Thyroid gland (tissue), 4 donors: Measurements from ENCODE around the gene IQSEC3. TPM values are rescaled to one million over a fixed set of nuclear protein-coding genes. Genes with fewer than 3 reads are reported as not detected.

Source experiments
- DNase-seq, 2 donors: peaks; one replicate each; pipeline ENCODE4 v3.0.0-alpha.2; 2019
- H3K27ac ChIP-seq, 3 donors: fragments of 200-600 bp; sonication (generic); 1 replicate in 2 of 3; 2 replicates in 1 of 3; pipeline ENCODE4 v1.5.1; 2016 to 2019; ENCODE audit warnings: mild to moderate bottlenecking in 1 of 3, moderate library complexity in 1 of 3
- H3K27me3 ChIP-seq: fragments of 200-600 bp; sonication (generic); one replicate; pipeline ENCODE4 v1.5.1; 2019
- H3K36me3 ChIP-seq, 2 donors: fragments of 200-600 bp; sonication (generic); one replicate each; pipeline ENCODE4 v1.5.1; 2016 to 2019
- H3K4me1 ChIP-seq, 2 donors: fragments of 200-600 bp; sonication (generic); one replicate each; pipeline ENCODE4 v1.5.1; 2017 to 2019
- H3K4me3 ChIP-seq, 3 donors: fragments of 200-600 bp; sonication (generic); replicated peaks in 1 of 3; 1 replicate in 2 of 3; 2 replicates in 1 of 3; pipeline ENCODE4 v1.5.1; 2016; ENCODE audit warnings: mild to moderate bottlenecking in 1 of 3
- H3K9me3 ChIP-seq: fragments of 200-600 bp; sonication (generic); one replicate; pipeline ENCODE4 v1.5.1; 2017
- CTCF ChIP-seq, 6 experiments: fragments of 200-600 bp in 3 of 6; fragments of 450-650 bp in 3 of 6; sonication (generic) in 3 of 6; IDR thresholded peaks; one replicate each; pipeline ENCODE4 v1.5.1; 2016 to 2019; ENCODE audit warnings: antibody characterized with exemption in 6 of 6, mild to moderate bottlenecking in 2 of 6, inconsistent platforms in 1 of 6, moderate library complexity in 1 of 6
- POLR2A ChIP-seq, 2 donors: fragments of 450-650 bp; IDR thresholded peaks; one replicate each; pipeline ENCODE4 v1.6.1; 2017; ENCODE audit warnings: antibody characterized with exemption in 2 of 2, mild to moderate bottlenecking in 2 of 2, moderate library complexity in 1 of 2
- WGBS, 2 donors: methylation state at CpG; one replicate each; pipeline ENCODE4 v1.1.5; 2017; 5-methylcytosine and 5-hydroxymethylcytosine counted together
- intact Hi-C: fragments of 100-400 bp; cut with DNase I; formaldehyde crosslinking; loops from one replicate; pipeline ENCODE4 v1.15.1; 2023
- total RNA-seq, 4 donors: library from RNA; depleted of rRNA; stranded (reverse); fragments of >200 nt; gene quantifications; one replicate each; pipeline ENCODE4 v1.2.3, GENCODE V29; 2016

IQSEC3 gene
- total RNA-seq, 4 donors from 2014 or later = 0.27 to 1.3 (median 1.0) TPM

GRCh38 chr12:111699-112493 is 45.3 kb downstream of the IQSEC3 start:
- Histone ChIP-seq H3K4me3 (no peak overlapping the region), H3K27me3 (no peaks in the 10 kb centered on the region), H3K27ac (no peak overlapping the region), H3K9me3 (no peaks in the 10 kb centered on the region), H3K36me3 (no peaks in the 10 kb centered on the region), H3K4me1 (no peaks in the 10 kb centered on the region)
- intact Hi-C loops = no loop called here
- no peak for DNase-seq
- TF ChIP-seq CTCF (IDR thresholded peaks at IDR 0.05) = no peak
- WGBS, 2 donors = 68 to 74% methylated on average over 11 of the region's 11 CpGs

- no peak for DNase-seq
- no peak for TF ChIP-seq POLR2A (IDR thresholded peaks at IDR 0.05)
- TF ChIP-seq CTCF (IDR thresholded peaks at IDR 0.05) = no peak
- H3K27ac ChIP-seq = no peak overlapping the region
- H3K27me3 ChIP-seq = no peaks in the 10 kb centered on the region
- no peaks in the 10 kb centered on the region for H3K9me3 ChIP-seq
- no peak overlapping the region for H3K4me3 ChIP-seq
- no peaks in the 10 kb centered on the region for H3K36me3 ChIP-seq
- no peaks in the 10 kb centered on the region for H3K4me1 ChIP-seq
- intact Hi-C loops = no loop called here
- 85 to 87% methylated on average over 4 of the region's 4 CpGs for WGBS, 2 donors
These were observed 46.8 kb downstream of the IQSEC3 start for GRCh38 chr12:113347-113746.

- H3K9me3 ChIP-seq = no peaks in the 10 kb centered on the region
- 81 to 84% methylated on average over 3 to 4 of the region's 4 CpGs for WGBS, 2 donors
- no peaks in the 10 kb centered on the region for H3K36me3 ChIP-seq
- H3K27ac ChIP-seq = no peak overlapping the region
- no peaks in the 10 kb centered on the region for H3K4me1 ChIP-seq
- intact Hi-C loops = no loop called here
- no peaks in the 10 kb centered on the region for H3K27me3 ChIP-seq
- no peak overlapping the region for H3K4me3 ChIP-seq
- no peak for DNase-seq
- TF ChIP-seq CTCF (IDR thresholded peaks at IDR 0.05) = no peak
- no peak for TF ChIP-seq POLR2A (IDR thresholded peaks at IDR 0.05)
These were observed 48.2 kb downstream of the IQSEC3 start for GRCh38 chr12:114626-115211.

- H3K36me3 ChIP-seq = no peaks in the 10 kb centered on the region
- TF ChIP-seq CTCF (IDR thresholded peaks at IDR 0.05) (no peak), POLR2A (IDR thresholded peaks at IDR 0.05) (no peak)
- no peaks in the 10 kb centered on the region for H3K9me3 ChIP-seq
- H3K4me3 ChIP-seq = no peak overlapping the region
- no peaks in the 10 kb centered on the region for H3K4me1 ChIP-seq
- no peak for DNase-seq
- no peaks in the 10 kb centered on the region for H3K27me3 ChIP-seq
- 75 to 85% methylated on average over 5 of the region's 5 CpGs for WGBS, 2 donors
- intact Hi-C loops = no loop called here
- no peak overlapping the region for H3K27ac ChIP-seq
These were observed 49.0 kb downstream of the IQSEC3 start for GRCh38 chr12:115518-115917.
